NCI-H187 treated with DMSO at 0.1 percent for 48 hours (cell line): ENCODE results near the gene LRRC73.
"Not testable (repeated sequence)": the region's sequence is repeated elsewhere in the genome, so short reads cannot be mapped to it uniquely, and the experiment has no call there.

Source experiments
- DNase-seq: peaks from one replicate; lab custom pipeline; 2025; lab: John Stamatoyannopoulos, UW

LRRC73 gene, protein sequence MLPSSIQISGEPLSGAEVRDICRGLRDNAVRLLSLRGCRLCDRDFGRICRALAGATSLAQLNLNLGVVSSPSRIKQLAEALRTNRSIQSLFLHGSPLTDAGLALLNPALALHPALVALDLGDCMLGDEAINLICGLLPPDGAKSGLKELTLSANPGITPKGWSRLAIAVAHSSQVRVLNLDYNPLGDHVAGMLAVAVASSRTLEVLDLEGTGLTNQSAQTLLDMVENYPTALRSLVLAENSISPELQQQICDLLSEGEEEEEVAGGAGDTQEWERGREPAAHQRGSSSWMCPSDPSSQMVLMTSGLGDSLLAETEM

DNA sequence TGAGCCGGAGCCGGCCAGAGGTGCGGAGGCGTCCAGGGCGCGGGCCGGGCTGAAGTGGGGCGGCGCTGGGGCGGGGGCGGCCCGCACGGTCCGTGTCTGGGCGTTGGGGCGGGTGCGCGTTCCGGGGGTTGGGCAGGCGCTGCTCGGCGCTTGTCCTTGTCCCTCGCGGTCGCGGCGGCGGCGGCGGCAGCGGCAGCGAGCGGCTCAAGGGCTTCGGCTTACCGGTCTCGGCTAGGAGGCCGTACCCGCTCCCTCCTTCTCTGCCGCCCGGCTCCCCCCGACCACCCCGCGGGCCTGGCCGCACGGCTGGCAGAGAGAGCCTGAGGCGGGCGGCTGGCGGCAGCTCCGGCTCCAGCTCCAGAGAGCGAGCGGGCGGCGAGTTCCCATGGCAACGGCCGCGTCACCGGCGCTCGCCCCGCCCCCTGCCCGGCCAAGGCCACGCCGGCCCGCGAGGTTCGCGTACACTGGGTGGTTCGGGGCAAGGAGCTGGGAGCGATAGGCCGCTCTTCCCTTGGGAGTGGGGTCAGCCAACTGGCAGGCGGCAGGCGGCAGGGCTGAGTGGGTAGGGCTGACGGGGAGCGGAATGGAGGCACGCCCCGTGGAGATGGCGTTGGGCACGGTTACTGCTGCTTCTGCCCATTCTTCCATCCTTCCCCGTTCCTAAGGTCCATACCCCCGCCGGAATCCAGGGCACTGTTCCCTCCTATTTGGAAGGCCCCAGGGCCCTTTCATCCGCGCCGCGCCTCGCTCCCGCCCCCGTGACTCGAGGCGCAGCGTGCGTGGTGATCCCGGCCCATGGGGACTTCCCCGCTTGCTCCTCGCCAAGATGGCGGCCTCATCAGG lies at the start of gene LRRC73:
TSS of gene LRRC73 (minus strand) at position 363 of the 843 bp plus-strand sequence. CDS start 561 bp downstream, outside the sequence.
- DNase-seq = no peak

DNA sequence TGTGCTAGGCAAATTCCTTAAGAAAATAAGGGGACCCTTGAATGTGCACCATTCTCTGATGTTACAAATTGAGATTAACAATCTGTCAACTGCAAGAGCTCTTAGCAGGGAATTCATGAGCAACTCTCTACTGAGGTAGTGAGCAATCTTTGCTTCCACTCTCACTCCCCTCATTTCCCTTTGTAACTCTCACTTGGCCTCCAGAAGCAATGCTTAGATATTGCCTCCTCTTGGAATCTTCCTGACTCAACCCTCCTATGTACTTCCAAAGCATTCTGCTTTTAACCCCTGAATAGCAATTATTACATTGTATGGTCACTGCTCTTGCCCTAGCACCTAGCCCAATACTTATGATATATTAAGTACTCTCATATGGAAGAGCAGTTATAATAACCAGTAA lies 49.2 kb upstream of the LRRC73 start:
- no peak for DNase-seq

DNA sequence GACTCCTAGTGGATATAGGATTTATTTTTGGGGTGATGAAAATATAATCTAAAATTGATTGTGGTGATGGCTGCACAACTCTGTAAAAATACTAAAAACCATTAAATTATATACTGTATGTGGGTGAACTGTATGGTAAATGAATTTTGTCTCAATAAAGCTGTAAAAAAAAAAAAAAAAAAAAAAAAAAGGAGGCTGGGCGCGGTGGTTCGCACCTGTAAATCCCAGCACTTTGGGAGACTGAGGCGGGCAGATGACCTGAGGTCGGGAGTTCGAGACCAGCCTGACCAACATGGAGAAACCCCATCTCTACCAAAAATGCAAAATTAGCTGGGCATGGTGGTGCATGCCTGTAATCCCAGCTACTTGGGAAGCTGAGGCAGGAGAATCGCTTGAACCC lies 47.5 kb upstream of the LRRC73 start:
- DNase-seq = not testable (repeated sequence)

DNA sequence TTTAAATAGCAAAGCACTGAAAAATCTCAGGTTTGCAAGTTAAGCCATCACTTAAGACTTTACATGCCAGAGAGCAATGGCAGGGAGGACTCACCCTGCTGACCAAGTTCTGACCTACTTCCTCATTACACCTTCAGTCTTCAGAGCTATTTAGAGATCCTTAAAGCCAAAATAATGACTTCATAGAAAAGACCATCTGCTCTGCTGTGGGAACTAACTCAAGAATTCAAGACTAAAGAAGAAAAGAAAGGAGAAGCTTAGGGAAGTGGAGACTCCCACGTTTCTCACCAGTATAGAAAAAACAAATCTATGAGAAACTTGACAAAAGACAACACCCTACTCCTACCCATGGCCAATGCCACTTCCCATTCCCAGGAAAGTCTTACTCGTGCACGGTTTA lies 37.1 kb upstream of the LRRC73 start:
- DNase-seq = no peak

DNA sequence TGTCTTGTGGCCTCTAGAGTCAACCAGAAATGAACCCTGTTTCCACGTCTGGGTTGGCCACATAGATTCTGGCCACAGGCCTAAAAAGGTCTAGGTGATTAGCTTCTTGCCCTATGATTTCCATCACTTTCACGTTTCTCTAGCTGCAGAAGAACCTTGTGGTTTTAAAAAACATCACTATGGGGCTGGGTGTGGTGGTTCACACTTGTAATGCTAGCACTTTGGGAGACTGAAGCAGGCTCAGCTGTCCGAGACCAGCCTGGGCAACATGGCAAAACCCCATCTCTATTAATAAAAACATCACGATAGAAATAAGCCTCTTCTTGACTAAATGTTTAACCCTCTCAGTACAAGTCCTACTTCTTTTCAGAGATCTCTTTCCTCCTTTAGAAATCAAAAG lies 34.3 kb upstream of the LRRC73 start:
- DNase-seq = no peak

DNA sequence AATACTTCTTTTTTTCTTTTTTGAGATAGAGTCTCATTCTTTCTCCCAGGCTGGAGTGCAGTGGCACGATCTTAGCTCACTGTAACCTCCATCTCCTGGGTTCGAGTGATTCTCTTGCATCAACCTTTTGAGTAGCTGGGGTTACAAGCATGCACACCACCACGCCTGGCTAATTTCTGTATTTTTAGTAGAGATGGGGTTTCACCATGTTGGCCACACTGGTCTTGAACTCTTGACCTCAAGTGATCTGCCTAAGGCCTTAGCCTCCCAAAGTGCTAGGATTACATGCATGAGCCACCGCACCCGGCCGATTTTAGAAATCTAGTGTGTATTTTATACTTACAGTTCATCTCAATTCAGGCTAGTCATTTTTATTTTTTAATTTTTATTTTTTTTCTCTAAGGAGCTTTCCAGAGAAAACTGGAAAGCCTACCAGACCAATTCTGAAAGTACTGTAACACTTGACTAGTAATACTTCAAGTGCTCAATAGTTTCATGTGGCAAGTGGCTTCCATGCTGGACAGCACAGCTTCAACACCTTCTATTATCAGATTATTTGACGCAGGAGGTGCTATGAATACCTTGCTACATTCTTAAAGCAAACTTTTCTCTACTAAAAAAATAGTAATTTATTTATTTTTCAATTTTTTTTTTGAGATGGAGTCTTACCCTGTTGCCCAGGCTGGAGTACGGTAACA lies 31.8 kb upstream of the LRRC73 start:
- no peak for DNase-seq

DNA sequence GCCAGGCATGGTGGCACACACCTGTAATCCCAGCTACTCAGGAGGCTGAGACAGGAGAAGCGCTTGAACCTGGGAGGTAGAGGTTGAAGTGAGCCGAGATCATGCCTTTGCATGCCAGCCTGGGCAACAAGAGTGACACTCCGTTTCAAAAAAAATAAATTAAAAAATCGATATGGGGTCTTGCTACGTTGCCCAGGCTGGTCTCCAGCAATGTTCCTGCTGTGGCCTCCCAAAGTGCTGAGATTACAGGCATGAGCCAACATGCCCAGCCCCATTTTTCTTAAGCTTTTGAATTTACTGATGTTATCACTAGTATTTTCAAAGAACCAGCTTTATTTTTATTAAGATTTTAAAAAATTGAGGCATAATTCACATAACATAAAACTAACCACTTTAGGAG lies 30.4 kb upstream of the LRRC73 start:
- no peak for DNase-seq

DNA sequence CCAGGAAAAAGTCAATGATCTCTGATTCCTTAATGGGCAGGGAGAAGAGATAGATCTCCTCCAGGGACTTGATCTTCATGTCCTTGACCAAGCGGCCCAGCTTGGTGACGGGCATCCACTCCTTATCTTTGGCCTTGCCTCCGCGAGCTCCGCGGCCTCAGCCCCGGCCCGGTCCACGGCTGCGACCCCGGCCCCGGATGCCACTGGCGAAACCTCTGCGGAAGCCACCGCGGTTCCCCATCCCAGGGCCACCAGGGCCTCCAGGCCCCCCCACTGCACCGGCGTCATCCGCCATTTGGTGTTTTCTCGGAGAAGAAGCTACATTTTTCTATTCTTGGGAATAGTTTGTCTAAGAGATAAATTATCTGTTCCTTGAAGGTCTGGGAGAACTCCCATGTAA lies 29.3 kb upstream of the LRRC73 start:
- DNase-seq = not testable (repeated sequence)

DNA sequence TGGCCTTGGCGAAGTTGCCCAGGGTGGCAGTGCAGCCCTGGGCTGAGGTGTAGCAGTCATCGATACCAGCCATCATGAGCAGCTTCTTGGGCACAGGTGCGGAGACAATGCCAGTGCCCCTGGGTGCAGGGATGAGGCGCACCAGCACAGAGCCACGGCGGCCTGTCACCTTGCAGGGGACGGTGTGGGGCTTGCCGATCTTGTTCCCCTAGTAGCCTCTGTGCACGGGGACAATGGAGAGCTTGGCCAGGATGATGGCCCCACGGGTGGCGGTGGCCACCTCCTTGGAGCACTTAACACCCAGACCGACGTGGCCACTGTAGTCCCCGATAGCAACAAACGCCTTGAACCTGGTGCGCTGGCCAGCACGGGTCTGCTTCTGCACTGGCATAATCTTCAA lies 28.8 kb upstream of the LRRC73 start:
- not testable (repeated sequence) for DNase-seq

DNA sequence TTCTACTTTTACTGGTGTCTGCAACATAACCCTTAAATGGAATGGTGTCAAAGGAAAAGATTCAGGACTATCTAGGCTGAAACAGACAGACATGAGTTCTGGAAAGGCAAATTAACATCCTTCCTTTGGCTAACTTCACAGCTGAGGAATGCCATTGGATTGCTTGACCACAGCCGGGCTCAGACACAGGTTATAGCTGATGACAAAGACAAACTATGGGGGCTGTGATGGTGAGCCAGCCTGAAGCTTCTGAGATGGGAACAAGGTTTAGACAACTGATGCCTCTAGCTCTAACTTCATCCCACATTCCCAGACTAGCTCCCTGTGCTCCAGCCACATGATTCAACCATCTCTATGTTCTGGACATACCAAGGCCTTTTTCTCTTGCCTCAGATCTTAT lies 22.1 kb upstream of the LRRC73 start:
- DNase-seq = no peak

DNA sequence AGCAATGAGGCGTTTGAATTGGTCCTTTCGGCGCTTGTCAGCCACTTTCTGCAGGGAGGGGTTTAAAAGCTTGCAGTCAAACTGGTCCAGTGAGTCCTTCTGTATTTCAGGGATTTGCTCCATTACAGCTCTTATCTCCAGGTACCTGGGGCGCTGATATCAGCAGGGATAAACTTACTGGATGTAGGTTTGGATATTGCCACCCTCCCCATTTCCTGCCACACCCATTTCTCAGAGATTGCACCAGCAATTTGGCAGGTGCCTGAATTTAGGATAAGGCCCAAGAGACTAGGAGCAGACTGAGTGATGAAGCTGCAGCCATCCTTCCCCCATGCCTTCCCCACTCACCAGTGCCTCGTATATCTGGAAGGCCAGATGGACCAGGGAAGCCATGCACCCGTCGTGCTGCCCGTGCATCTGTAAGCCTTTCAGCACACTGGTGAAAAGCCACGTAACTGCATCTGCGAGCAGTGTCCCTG lies 14.4 kb upstream of the LRRC73 start:
- DNase-seq = no peak

DNA sequence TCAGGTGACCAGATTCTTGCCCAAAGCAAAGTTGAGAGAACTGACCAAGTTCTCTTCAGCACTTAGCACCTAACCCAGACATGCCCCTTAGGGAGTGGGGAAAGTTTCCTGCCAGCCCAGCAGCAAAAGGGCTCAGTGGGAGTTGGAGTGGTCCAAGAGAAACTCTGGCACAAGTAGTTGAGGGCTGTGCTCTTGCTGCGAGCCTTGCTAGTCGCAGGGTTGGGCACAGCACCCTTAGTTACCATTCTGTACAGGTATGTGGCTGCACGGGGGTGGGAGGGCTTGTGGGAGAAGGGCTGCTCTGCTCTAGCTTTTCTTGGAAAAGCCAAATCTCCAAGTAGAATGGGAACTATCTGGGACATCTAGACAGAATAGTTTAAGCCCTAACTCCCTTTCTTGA lies 13.1 kb upstream of the LRRC73 start:
- DNase-seq = no peak

DNA sequence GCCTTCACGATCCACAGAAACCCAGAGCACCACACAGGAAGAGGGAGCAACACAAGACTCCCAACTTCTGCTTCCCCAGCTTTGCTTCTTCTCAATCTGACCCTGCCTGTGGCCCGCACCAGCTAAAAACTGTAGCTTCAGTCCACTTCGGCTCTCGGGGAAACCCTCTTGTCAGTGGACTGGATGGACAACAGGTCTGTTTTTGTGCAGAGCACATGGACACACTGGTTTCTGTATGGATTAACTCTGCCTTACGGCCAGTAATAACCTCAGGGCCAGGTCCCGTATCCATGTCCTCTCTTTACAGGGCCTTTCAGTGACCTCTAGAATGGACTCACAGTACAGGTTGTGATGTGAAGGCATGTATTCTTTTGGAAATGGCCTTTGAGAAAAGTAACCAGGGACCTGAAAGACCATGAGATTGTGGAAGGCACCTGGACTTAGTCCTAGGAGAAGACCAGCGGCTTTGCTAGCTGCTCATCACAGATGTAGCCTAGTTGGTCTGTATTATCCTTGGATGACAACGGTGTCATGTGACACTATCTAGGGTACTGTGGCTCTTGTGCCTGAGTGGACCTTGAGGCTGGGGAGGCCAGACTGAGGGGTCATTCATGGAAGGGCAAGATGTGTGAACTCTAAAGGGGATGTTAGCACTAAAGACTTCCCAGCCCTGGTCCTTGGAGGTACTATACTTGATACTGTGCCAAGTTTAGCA lies 12.6 kb upstream of the LRRC73 start:
- no peak for DNase-seq

DNA sequence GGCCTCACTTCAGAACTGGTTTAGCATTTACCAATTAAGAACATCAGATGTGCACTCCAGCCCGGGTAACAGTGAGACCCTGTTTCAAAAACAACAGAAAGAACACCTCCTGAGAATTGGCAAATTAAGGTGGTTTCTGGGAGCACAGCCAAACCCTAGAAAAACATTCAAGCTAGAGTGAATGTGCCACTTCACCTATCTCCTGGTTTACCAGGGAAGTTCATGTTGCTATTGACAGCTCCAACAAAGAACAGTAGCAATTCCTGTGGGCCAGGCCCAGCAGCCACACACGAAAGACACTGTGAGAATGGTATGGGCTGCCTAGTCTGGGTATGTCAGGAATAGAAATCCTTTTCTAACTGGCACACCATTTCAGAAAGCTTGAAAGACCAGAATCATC lies 11.7 kb upstream of the LRRC73 start:
- DNase-seq = no peak

DNA sequence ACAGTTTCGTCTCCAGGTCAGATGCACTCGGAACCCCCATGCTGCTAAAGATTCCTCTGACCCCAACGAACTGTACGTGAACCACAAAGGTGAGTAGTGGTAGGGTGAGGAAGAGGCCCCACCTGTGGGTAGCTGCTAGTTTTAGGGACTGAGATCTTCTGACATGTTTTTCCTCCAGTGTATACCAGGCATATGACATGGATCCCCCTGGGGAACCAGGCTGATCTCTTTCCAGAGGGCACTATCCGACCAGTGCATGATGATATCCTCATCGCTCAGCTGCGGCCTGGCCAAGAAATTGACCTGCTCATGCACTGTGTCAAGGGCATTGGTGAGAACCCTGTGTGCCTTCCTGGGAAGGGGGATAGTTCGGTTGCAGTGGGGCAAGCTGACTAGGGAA lies 10.0 kb upstream of the LRRC73 start:
- DNase-seq = no peak

DNA sequence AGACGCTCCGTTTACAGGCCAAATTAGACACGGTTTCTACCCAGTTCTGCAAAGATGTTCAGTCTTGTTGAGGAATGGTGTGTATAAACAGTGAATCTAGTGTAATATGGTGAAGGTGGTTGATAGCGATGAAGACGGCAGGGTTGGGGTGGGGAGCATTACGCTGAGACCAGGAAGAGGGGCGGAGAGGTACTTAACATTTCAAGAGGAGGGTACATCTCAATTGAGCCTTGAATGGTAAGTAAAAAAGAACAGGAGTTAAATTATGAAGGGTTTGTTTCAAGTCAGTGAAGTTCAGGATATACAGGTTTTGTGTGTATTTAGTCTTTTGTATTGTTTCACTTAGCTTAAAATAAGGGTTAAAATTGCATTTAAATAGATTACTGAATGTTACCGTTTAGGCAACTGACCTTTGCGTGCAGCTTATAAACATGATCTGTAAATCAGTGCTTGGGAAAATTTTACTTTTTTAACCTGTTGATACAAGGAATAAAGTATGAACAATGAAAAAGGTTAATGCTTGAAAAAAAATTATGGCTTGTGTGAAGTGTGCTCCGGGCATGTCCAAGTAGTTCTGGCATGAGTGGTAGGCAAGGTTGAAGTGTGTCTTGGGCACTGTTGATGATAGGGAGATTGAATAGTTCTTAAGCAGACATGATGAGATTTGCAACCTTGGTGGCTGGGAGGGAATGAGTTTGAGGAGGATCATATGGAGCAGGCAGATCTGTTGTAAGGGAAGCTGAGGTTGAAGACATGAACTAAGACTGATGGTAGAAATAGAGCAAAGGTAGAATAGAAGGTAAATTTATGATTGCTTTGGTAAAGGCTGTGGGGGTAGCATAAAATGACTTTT lies 7.6 kb upstream of the LRRC73 start:
- no peak for DNase-seq

DNA sequence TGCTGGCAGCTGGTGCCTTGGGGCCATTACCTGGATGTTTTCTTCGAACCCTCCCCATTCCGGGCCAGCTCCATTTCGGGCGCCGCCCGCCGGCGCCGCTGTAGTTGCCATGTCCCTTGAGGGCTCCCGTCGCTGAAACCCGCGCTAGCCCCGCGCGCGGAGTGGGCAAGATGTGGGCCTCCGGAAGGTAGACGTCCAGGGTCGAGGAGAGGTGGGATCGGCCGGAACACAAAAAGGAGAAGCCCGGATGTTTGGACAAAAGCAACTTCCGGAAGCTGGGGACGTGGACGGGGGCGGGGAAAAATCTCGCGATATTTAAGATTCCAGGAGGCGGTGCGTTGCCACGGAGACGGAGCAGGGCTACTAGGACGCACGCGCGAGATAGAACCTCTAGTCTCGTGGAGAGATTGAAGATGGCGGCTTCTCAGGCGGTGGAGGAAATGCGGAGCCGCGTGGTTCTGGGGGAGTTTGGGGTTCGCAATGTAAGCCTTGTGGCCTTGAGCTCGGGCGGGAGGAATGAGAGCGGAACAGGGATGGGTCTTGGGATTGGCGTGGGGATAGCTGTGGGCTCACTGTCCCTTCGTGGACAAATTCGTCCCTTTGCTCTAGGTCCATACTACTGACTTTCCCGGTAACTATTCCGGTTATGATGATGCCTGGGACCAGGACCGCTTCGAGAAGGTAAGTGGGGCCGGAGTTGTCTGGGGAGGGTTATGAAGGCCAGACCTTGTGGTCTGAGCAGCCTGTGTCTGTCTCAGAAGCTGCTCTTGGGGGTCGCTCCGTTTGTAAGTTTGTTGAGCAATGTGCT lies 6.8 kb upstream of the LRRC73 start, which contains the start of the genes POLR1C and YIPF3:
TSS of gene POLR1C (plus strand) at position 393 of the 808 bp plus-strand sequence. CDS start at position 414, 21 bp downstream.
TSS of gene YIPF3 (minus strand) at position 230 of the 808 bp plus-strand sequence. CDS start at position 111, 119 bp downstream.
- peak; percentile 96 for DNase-seq

DNA sequence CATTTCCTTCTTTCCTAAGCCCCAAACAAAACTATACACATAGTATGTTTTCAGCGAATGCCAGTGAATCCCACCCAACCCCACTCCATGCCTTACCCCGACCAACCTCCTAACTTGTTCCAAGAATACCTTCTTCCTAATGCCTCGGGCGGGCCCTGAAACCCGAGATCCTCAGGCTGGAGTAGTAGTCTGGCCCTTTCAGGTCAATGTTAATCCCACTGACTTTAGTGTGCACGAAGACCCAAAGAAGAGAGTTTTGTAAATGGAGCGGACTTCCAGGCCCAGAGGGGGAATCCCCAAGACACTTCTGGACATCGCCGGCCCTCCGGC lies 6.2 kb upstream of the LRRC73 start:
- no peak for DNase-seq

DNA sequence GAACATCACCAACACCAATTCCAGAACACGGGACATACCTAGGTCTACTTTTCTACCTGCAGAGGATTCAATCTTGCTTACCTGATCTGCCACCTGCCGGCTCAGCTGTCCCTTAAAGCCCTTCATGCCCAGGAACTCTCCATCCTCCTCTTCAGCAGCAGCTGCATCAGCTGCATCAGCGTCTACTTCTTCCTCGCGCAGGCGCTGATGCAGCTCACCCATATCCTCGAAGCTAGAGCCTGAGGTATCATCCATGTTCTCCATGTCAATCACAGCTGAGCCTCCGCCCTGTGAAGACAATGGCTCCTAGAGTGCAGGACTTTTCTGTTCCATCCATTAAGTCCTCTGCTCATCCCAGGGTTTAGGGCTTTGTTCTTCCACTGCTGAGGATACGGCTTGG lies 5.7 kb upstream of the LRRC73 start:
- DNase-seq = no peak

DNA sequence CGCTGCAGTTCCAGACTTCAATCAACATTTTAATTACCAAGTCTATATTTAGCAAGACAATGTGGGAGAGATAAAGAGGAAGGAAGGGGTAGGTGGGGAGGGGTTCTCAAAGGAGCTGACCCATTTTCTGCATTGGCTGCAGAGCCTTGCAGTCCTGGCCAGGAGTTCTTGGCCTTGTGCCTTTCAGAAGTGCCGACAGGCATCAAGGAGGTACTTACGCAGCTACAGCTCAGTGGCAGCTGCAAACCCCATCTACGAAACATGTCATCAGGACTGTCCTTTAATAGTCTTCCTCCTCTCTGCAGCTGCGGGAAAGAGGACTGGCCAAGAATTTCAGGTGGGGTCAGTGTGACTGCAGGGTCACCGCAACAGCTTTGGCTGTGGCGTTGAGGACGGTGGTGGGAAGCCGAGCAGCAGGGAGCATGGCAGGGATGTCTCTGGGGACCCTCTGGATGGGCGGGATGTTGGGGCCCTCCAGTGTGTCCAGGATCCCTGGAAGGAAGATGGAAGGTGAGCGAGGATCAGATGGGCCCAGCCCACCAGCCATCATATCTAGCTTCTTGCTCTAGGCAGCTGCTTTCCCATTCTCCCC lies 1.8 kb upstream of the LRRC73 start:
- no peak for DNase-seq
